GM12878 (cell line): ENCODE data around the gene THADA. TPM values are rescaled to one million over a fixed set of nuclear protein-coding genes. Genes with fewer than 3 reads are reported as not detected.

ENCODE experiments used
- polyA plus RNA-seq, 11 experiments: library from polyadenylated mRNA; depleted of rRNA in 4 of 11; unstranded in 6 of 11; stranded (reverse) in 5 of 11; fragments of >200 nt; fragmentation: Nextera tagmentation in 4 of 11; fragmentation: Illumina TruSeq in 1 of 11; extraction: Ambion mirVana in 4 of 11; extraction: Trizol in 1 of 11; gene quantifications; 1 replicate in 1 of 11; 2 replicates in 10 of 11; pipeline versions ENCODE4 v1.2.1 to v1.2.3, GENCODE V29; 2011 to 2016; ENCODE audit warnings: inconsistent platforms in 2 of 11, missing spikeins in 2 of 11, low read depth in 1 of 11
- total RNA-seq, 4 experiments: library from RNA; depleted of rRNA in 3 of 4; stranded (reverse); fragments of >200 nt in 3 of 4; fragmentation: Illumina TruSeq in 1 of 4; extraction: Trizol in 1 of 4; gene quantifications; 2 replicates each; pipeline versions ENCODE4 v1.2.1 to v1.2.3, GENCODE V29; 2013 to 2021
- TF ChIP-seq, protein P1 (sequence below): IDR thresholded peaks from 2 replicates; pipeline ENCODE4 v1.6.1; 2012; ENCODE audit warnings: improper control_type of control experiment, low read depth, low read length; ENCODE audit not compliant: insufficient replicate concordance
- TF ChIP-seq, protein P2 (sequence below): IDR thresholded peaks from 2 replicates; pipeline ENCODE4 v1.6.1; 2012; ENCODE audit warnings: low read depth, low read length, improper control_type of control experiment
- TF ChIP-seq, protein P3 (sequence below): fragments of 450-650 bp; conservative IDR thresholded peaks from 2 replicates; pipeline ENCODE4 v1.6.1; 2017; ENCODE audit warnings: mild to moderate bottlenecking, moderate library complexity

THADA gene
- total and polyA plus RNA-seq, 10 of the 15 experiments (the other 5 are each of a cell fraction or from before 2014, with no cell fraction given): 14.6 to 33.2 (median 23.2) TPM

DNA sequence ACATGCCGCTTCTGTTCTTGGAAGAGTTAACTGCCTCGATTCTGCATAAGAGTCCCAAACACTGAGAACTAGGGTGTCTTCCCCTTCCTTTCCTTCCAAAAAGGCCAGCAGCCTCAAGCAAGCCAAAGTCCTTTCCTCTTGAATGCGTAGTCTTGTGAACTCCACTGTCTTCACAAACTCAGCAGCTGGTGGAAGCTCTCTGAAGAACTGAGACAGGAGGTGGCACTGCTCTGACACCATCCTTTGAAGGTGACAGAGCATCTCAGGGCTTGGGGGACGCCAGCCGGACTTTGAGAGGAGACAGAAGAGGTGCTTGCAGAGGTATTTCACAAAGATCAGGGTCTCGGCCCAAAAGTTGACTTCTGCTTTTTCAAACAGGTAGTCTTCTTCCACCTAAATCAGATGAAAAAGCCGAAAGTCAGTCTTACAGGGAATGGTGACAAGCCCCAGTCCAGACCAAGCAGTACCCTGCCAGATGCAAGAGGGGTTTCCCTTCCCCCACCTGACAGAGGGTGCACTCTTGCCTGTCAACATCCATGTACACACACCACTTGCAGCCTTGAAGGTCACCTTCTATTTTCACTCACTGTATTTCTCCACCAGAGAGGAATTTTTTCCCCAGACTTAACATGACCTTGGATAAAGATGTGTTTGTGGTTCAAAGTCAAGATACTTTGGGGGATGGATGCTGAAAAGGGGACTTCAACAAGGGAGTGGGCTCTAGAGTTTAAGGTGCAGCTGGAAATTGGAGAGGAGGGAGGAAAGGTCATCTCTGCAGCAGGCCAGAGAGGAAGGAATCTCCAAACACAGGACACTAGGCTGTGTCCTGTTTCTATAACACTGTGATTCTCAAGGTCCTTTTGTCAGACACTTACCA, 364.6 kb downstream of the THADA start (continued):
- TF ChIP-seq, protein P1, sequence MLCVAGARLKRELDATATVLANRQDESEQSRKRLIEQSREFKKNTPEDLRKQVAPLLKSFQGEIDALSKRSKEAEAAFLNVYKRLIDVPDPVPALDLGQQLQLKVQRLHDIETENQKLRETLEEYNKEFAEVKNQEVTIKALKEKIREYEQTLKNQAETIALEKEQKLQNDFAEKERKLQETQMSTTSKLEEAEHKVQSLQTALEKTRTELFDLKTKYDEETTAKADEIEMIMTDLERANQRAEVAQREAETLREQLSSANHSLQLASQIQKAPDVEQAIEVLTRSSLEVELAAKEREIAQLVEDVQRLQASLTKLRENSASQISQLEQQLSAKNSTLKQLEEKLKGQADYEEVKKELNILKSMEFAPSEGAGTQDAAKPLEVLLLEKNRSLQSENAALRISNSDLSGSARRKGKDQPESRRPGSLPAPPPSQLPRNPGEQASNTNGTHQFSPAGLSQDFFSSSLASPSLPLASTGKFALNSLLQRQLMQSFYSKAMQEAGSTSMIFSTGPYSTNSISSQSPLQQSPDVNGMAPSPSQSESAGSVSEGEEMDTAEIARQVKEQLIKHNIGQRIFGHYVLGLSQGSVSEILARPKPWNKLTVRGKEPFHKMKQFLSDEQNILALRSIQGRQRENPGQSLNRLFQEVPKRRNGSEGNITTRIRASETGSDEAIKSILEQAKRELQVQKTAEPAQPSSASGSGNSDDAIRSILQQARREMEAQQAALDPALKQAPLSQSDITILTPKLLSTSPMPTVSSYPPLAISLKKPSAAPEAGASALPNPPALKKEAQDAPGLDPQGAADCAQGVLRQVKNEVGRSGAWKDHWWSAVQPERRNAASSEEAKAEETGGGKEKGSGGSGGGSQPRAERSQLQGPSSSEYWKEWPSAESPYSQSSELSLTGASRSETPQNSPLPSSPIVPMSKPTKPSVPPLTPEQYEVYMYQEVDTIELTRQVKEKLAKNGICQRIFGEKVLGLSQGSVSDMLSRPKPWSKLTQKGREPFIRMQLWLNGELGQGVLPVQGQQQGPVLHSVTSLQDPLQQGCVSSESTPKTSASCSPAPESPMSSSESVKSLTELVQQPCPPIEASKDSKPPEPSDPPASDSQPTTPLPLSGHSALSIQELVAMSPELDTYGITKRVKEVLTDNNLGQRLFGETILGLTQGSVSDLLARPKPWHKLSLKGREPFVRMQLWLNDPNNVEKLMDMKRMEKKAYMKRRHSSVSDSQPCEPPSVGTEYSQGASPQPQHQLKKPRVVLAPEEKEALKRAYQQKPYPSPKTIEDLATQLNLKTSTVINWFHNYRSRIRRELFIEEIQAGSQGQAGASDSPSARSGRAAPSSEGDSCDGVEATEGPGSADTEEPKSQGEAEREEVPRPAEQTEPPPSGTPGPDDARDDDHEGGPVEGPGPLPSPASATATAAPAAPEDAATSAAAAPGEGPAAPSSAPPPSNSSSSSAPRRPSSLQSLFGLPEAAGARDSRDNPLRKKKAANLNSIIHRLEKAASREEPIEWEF: no peak
- TF ChIP-seq, protein P2, sequence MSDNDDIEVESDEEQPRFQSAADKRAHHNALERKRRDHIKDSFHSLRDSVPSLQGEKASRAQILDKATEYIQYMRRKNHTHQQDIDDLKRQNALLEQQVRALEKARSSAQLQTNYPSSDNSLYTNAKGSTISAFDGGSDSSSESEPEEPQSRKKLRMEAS: no peak
- TF ChIP-seq, protein P3, sequence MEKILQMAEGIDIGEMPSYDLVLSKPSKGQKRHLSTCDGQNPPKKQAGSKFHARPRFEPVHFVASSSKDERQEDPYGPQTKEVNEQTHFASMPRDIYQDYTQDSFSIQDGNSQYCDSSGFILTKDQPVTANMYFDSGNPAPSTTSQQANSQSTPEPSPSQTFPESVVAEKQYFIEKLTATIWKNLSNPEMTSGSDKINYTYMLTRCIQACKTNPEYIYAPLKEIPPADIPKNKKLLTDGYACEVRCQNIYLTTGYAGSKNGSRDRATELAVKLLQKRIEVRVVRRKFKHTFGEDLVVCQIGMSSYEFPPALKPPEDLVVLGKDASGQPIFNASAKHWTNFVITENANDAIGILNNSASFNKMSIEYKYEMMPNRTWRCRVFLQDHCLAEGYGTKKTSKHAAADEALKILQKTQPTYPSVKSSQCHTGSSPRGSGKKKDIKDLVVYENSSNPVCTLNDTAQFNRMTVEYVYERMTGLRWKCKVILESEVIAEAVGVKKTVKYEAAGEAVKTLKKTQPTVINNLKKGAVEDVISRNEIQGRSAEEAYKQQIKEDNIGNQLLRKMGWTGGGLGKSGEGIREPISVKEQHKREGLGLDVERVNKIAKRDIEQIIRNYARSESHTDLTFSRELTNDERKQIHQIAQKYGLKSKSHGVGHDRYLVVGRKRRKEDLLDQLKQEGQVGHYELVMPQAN: no peak
- TF ChIP-seq, all 136 proteins: peak for 2
